Astrocyte (in vitro differentiated cells and primary cell): Measurements from ENCODE around the gene PAQR4. TPM values are rescaled to one million over a fixed set of nuclear protein-coding genes. Genes with fewer than 3 reads are reported as not detected.

Source experiments
- DNase-seq: peaks from one replicate; pipeline ENCODE4 v3.0.0-alpha.2; 2010; ENCODE audit warnings: low read depth
- FAIRE-seq: peaks from 2 replicates; lab custom pipeline; 2011; peaks lifted over from hg19 to GRCh38; lab: Jason Lieb, UNC
- H2AFZ ChIP-seq: 2 replicates; pipeline ENCODE4 v1.6.0; 2012; ENCODE audit warnings: low read depth, low read length, inconsistent platforms
- H3K27ac ChIP-seq: 2 replicates; pipeline ENCODE4 v1.5.1; 2011; ENCODE audit warnings: low read depth, low read length, inconsistent platforms
- H3K27me3 ChIP-seq: 2 replicates; pipeline ENCODE4 v1.6.0; 2011; ENCODE audit warnings: low read length, inconsistent platforms; ENCODE audit not compliant: insufficient read depth
- H3K36me3 ChIP-seq: 2 replicates; pipeline ENCODE4 v1.5.1; 2011; ENCODE audit warnings: low read length, inconsistent platforms; ENCODE audit not compliant: insufficient read depth
- H3K4me1 ChIP-seq: 2 replicates; pipeline ENCODE4 v1.5.1; 2011; ENCODE audit warnings: low read length, inconsistent platforms; ENCODE audit not compliant: insufficient read depth
- H3K4me2 ChIP-seq: 2 replicates; pipeline ENCODE4 v1.6.0; 2012; ENCODE audit warnings: low read length, inconsistent platforms
- H3K4me3 ChIP-seq: 2 replicates; pipeline ENCODE4 v1.5.1; 2011; ENCODE audit warnings: low read depth, mild to moderate bottlenecking, low read length, inconsistent platforms; ENCODE audit not compliant: insufficient read depth
- H3K79me2 ChIP-seq: 2 replicates; pipeline ENCODE4 v1.6.0; 2012; ENCODE audit warnings: mild to moderate bottlenecking, low read length, inconsistent platforms; ENCODE audit not compliant: insufficient read depth
- H3K9ac ChIP-seq: 2 replicates; pipeline ENCODE4 v1.6.0; 2012; ENCODE audit warnings: mild to moderate bottlenecking, low read length, inconsistent platforms
- H3K9me3 ChIP-seq: 2 replicates; pipeline ENCODE4 v1.5.1; 2012; ENCODE audit warnings: low read depth, mild to moderate bottlenecking, low read length, inconsistent platforms; ENCODE audit not compliant: insufficient read depth
- H4K20me1 ChIP-seq: 2 replicates; pipeline ENCODE4 v1.6.0; 2012; ENCODE audit warnings: low read length, inconsistent platforms; ENCODE audit not compliant: insufficient read depth
- H3K27ac Mint-ChIP-seq: one replicate; pipeline ENCODE4 v1.8.0; 2021; ENCODE audit warnings: mild to moderate bottlenecking, mixed read lengths; ENCODE audit not compliant: unreplicated experiment
- H3K27me3 Mint-ChIP-seq: one replicate; pipeline ENCODE4 v1.8.0; 2021; ENCODE audit warnings: low read depth, mixed read lengths; ENCODE audit not compliant: unreplicated experiment
- H3K36me3 Mint-ChIP-seq: one replicate; pipeline ENCODE4 v1.8.0; 2021; ENCODE audit warnings: low read depth, mixed read lengths; ENCODE audit not compliant: unreplicated experiment
- H3K4me1 Mint-ChIP-seq: one replicate; pipeline ENCODE4 v1.8.0; 2021; ENCODE audit warnings: low read depth, mixed read lengths; ENCODE audit not compliant: unreplicated experiment
- H3K4me3 Mint-ChIP-seq: one replicate; pipeline ENCODE4 v1.8.0; 2021; ENCODE audit warnings: mild to moderate bottlenecking, moderate library complexity, mixed read lengths; ENCODE audit not compliant: unreplicated experiment
- H3K9me3 Mint-ChIP-seq: one replicate; pipeline ENCODE4 v1.8.0; 2021; ENCODE audit warnings: mild to moderate bottlenecking, mixed read lengths; ENCODE audit not compliant: unreplicated experiment
- EZH2 ChIP-seq: IDR thresholded peaks from 2 replicates; pipeline ENCODE4 v1.6.1; 2012; ENCODE audit warnings: mild to moderate bottlenecking, low read length, inconsistent platforms; ENCODE audit not compliant: insufficient read depth
- total RNA-seq: library from RNA; stranded (reverse); gene quantifications from 2 replicates; pipeline ENCODE4 v1.2.1, GENCODE V29; 2021
- TF ChIP-seq, protein P1 (sequence below): IDR thresholded peaks from 2 replicates; pipeline ENCODE4 v1.5.1; 2011; ENCODE audit warnings: low read depth, mild to moderate bottlenecking, inconsistent platforms, low read length, moderate library complexity; ENCODE audit not compliant: insufficient read depth

Gene PAQR4
- total RNA-seq, 1 donor from 2014 or later, result 4.8 TPM

- Mint-ChIP-seq H3K9me3 (no peaks in the 10 kb centered on the region), H3K27ac (no peak overlapping the region), H3K4me3 (no peak overlapping the region), H3K27me3 (peaks cover 3% of the 10 kb centered on the region), H3K36me3 (peaks cover 19% of the 10 kb centered on the region), H3K4me1 (no peaks in the 10 kb centered on the region)
- Histone ChIP-seq H3K36me3 (no peaks in the 10 kb centered on the region), H3K27me3 (no peaks in the 10 kb centered on the region), H3K27ac (no peak overlapping the region), H3K4me3 (no peak overlapping the region), H3K79me2 (no peaks in the 10 kb centered on the region), H3K4me2 (no peak overlapping the region), H3K4me1 (no peaks in the 10 kb centered on the region), H2AFZ (no peak overlapping the region), H3K9me3 (no peaks in the 10 kb centered on the region), H4K20me1 (no peaks in the 10 kb centered on the region), H3K9ac (no peak overlapping the region)
- no peak for TF ChIP-seq EZH2
- TF ChIP-seq, protein P1, sequence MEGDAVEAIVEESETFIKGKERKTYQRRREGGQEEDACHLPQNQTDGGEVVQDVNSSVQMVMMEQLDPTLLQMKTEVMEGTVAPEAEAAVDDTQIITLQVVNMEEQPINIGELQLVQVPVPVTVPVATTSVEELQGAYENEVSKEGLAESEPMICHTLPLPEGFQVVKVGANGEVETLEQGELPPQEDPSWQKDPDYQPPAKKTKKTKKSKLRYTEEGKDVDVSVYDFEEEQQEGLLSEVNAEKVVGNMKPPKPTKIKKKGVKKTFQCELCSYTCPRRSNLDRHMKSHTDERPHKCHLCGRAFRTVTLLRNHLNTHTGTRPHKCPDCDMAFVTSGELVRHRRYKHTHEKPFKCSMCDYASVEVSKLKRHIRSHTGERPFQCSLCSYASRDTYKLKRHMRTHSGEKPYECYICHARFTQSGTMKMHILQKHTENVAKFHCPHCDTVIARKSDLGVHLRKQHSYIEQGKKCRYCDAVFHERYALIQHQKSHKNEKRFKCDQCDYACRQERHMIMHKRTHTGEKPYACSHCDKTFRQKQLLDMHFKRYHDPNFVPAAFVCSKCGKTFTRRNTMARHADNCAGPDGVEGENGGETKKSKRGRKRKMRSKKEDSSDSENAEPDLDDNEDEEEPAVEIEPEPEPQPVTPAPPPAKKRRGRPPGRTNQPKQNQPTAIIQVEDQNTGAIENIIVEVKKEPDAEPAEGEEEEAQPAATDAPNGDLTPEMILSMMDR, result no peak
- FAIRE-seq, result no peak
- DNase-seq, result no peak
Observed at GRCh38 chr16:2949705-2950352, 19.3 kb upstream of the PAQR4 start.

GRCh38 chr16:2950353-2950724 lies 18.8 kb upstream of the PAQR4 start:
- peaks cover 19% of the 10 kb centered on the region for H3K36me3 Mint-ChIP-seq
- H3K9me3 Mint-ChIP-seq, result no peaks in the 10 kb centered on the region
- Histone ChIP-seq H3K79me2 (no peaks in the 10 kb centered on the region), H3K4me2 (no peak overlapping the region), H3K36me3 (no peaks in the 10 kb centered on the region), H4K20me1 (no peaks in the 10 kb centered on the region), H2AFZ (no peak overlapping the region), H3K27ac (no peak overlapping the region), H3K4me1 (no peaks in the 10 kb centered on the region), H3K9me3 (no peaks in the 10 kb centered on the region), H3K9ac (no peak overlapping the region), H3K27me3 (no peaks in the 10 kb centered on the region), H3K4me3 (no peak overlapping the region)
- TF ChIP-seq, protein P1, result no peak
- no peak for TF ChIP-seq EZH2
- H3K27ac Mint-ChIP-seq, result no peak overlapping the region
- no peak overlapping the region for H3K4me3 Mint-ChIP-seq
- H3K27me3 Mint-ChIP-seq, result peaks cover 3% of the 10 kb centered on the region
- no peaks in the 10 kb centered on the region for H3K4me1 Mint-ChIP-seq
- FAIRE-seq (no peak), DNase-seq (no peak)

DNA sequence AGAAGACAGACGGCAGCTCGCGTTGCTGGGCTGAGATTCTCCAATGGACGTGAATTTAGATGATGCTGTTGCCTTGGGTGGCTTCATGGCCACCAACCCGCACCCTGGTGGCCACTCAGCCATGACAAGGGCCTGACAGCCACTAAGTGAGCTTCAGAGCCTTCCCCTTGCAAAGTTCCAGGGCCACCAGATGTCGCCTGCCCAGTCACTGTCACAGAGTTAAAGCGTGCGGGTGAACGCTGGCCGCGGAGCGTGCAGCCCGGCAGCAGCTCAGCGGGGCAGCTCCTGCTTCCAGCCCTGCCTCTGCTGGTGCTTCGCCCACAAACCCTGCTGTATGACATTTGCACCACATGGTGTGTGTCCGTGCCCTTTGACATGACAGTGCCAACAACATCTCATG lies 18.4 kb upstream of the PAQR4 start:
- Histone ChIP-seq H3K9ac (no peak overlapping the region), H3K4me1 (no peaks in the 10 kb centered on the region), H3K4me3 (no peak overlapping the region), H3K27me3 (no peaks in the 10 kb centered on the region), H4K20me1 (no peaks in the 10 kb centered on the region), H3K27ac (no peak overlapping the region), H3K9me3 (no peaks in the 10 kb centered on the region), H2AFZ (no peak overlapping the region), H3K79me2 (no peaks in the 10 kb centered on the region), H3K4me2 (no peak overlapping the region), H3K36me3 (no peaks in the 10 kb centered on the region)
- FAIRE-seq, result no peak
- Mint-ChIP-seq H3K4me3 (no peak overlapping the region), H3K27ac (no peak overlapping the region), H3K4me1 (no peaks in the 10 kb centered on the region), H3K36me3 (peaks cover 19% of the 10 kb centered on the region), H3K27me3 (peaks cover 3% of the 10 kb centered on the region), H3K9me3 (no peaks in the 10 kb centered on the region)
- no peak for DNase-seq
- TF ChIP-seq EZH2, result no peak
- TF ChIP-seq, protein P1, result no peak
